Measurements from ENCODE around the gene CRBN.

The CRBN gene

GRCh38 chr3:3179407-3180094 is at the start of gene CRBN:
CRBN (minus strand) TSS chr3:3179691; CDS start chr3:3179687, 4 bp downstream.
- peak within 1 kb of the TSS; percentile 86 for H3K4me3 ChIP-seq (replicated peaks; ENCODE audit: low read depth, low read length)
- peak; percentile 57 for TF ChIP-seq CTCF (IDR thresholded peaks at IDR 0.05; ENCODE audit: low read length, missing control alignments)
- DNase-seq (ENCODE audit: low read depth) = peak; percentile 84

GRCh38 chr3:3227640-3228039 is 48.1 kb upstream of the CRBN start:
- no peak overlapping the region for H3K4me3 ChIP-seq (replicated peaks; ENCODE audit: low read depth, low read length)
- no peak for TF ChIP-seq CTCF (IDR thresholded peaks at IDR 0.05; ENCODE audit: low read length, missing control alignments)
- DNase-seq (ENCODE audit: low read depth) = no peak

DNA sequence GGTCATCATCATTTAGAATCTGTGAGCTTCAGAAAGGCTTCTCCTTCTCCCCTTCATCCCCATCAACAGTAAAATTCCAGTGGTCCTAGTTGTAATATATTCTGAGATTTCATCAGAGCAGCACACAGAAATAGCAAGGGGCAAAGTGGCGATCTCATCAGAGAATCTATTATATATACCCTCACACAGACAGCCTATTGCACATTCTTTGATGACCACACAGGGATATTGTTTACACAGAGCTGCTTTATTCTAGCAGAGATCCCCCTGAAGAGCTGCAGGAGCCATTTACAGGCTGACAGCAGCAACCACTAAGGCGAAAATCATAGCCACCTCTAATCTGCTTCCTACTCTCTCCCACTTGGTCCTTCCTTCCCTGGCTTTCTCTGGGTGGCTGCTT is 42.0 kb upstream of the CRBN start:
- DNase-seq (ENCODE audit: low read depth) = no peak
- no peak overlapping the region for H3K4me3 ChIP-seq (replicated peaks; ENCODE audit: low read depth, low read length)
- TF ChIP-seq CTCF (IDR thresholded peaks at IDR 0.05; ENCODE audit: low read length, missing control alignments) = no peak

DNA sequence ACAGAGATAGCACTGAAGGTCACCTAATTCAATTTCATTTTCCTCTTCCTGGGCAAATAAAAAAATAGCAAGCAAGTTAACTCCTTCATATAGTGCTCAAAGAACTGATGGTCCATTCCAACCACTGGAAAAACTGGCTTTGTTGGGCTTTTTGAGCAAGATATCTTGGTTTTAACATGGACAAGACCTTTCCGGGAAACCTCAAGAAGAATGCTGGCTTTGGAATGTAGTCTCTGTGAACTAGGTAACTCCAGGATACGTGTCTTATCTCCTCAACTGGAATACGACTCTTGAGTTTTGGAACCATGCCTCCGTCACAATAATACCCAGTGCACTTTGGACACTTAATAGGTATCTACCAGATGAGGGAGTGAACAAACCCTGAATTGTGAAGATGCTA is 36.9 kb upstream of the CRBN start:
- no peak overlapping the region for H3K4me3 ChIP-seq (replicated peaks; ENCODE audit: low read depth, low read length)
- DNase-seq (ENCODE audit: low read depth) = no peak
- TF ChIP-seq CTCF (IDR thresholded peaks at IDR 0.05; ENCODE audit: low read length, missing control alignments) = no peak

DNA sequence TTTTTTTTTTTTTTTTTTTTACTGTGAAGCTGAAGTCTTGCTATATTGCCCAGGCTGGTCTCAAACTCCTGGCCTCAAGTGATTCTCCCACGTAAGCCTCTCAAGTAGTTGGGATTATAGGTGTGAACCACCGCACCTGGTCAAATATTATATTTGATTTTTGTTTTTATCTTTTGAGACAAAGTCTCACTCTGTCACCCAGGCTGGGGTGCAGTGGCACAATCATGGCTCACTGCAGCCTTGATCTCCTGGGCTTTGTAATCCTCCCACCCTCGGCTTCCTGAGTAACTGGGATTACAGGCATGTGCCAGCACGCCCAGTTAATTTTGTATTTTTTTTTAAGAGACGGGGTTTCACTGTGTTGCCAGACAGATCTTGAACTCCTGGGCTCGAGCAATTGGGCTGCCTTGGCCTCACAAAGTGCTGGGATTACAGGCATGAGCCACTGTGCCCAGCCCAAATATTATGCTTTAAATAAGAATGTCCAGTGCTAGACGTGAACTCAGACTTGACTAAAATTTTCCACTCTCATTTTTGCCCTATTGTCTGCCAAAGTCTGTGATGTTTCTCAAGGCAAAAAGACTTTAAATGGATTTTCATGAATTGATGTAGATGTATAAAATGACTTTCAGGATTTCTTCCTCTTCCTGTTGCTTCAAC is 33.4 kb upstream of the CRBN start:
- TF ChIP-seq CTCF (IDR thresholded peaks at IDR 0.05; ENCODE audit: low read length, missing control alignments) = no peak
- no peak for DNase-seq (ENCODE audit: low read depth)
- H3K4me3 ChIP-seq (replicated peaks; ENCODE audit: low read depth, low read length) = no peak overlapping the region

- TF ChIP-seq CTCF (IDR thresholded peaks at IDR 0.05; ENCODE audit: low read length, missing control alignments) = no peak
- DNase-seq (ENCODE audit: low read depth) = no peak
- no peak overlapping the region for H3K4me3 ChIP-seq (replicated peaks; ENCODE audit: low read depth, low read length)
Measured at GRCh38 chr3:3209714-3210113, 30.2 kb upstream of the CRBN start.

GRCh38 chr3:3209057-3209456 is 29.6 kb upstream of the CRBN start:
- no peak for TF ChIP-seq CTCF (IDR thresholded peaks at IDR 0.05; ENCODE audit: low read length, missing control alignments)
- no peak for DNase-seq (ENCODE audit: low read depth)
- no peak overlapping the region for H3K4me3 ChIP-seq (replicated peaks; ENCODE audit: low read depth, low read length)
